ENCODE data around the gene THBS2. TPM values are rescaled to one million over a fixed set of nuclear protein-coding genes. Genes with fewer than 3 reads are reported as not detected.

The THBS2 gene
- total and polyA plus RNA-seq, 2 donors (not counting 3 experiments of a cell fraction or from before 2014, with no cell fraction given) = 0.08 TPM; not detected in 1

- no peaks in the 10 kb centered on the region for H3K9me1 ChIP-seq (replicated peaks; ENCODE audit: control insufficient read depth, extremely low read depth, insufficient read depth, low read length)
- H3K27me3 ChIP-seq (ENCODE audit: control insufficient read depth in 2 of 2, insufficient read depth in 2 of 2, low read length in 2 of 2) = no peaks in the 10 kb centered on the region
- H2AFZ ChIP-seq (ENCODE audit: low read depth, low read length) = no peak overlapping the region
- intact Hi-C loops (cut with micrococcal nuclease) (no loop called here), dilution Hi-C loops (cut with MboI; ENCODE audit: extremely low pct_ligation_motif_present, low sequenced_read_pairs) (no loop called here)
- FAIRE-seq (no peak), DNase-seq (ENCODE audit: low read depth, low spot score) (no peak)
- H3K9me3 ChIP-seq (replicated peaks; ENCODE audit: control insufficient read depth, insufficient read depth, low read length) = peaks cover 2% of the 10 kb centered on the region
- no peaks in the 10 kb centered on the region for H3K36me3 ChIP-seq (ENCODE audit: control insufficient read depth in 2 of 2, extremely low read depth in 1 of 2, insufficient read depth in 2 of 2, low read length in 2 of 2)
- TF ChIP-seq POLR2A (IDR thresholded peaks at IDR 0.05; ENCODE audit: low read depth, low read length) = no peak
- TF ChIP-seq JUN (IDR thresholded peaks at IDR 0.05; ENCODE audit: borderline replicate concordance, insufficient read depth, insufficient read length, low read depth) = no peak
- TF ChIP-seq POLR2AphosphoS5 (IDR thresholded peaks at IDR 0.05; ENCODE audit: insufficient read depth, low read depth, low read length) = no peak
- no peak for TF ChIP-seq MYC (IDR thresholded peaks at IDR 0.05; ENCODE audit: low read depth, low read length)
- no peak for TF ChIP-seq EZH2 (IDR thresholded peaks at IDR 0.05; ENCODE audit: borderline replicate concordance, low read depth, low read length, severe bottlenecking)
- TF ChIP-seq GATA2 (IDR thresholded peaks at IDR 0.05; ENCODE audit: insufficient read depth, insufficient read length, low read depth, low read length) = no peak
- no peak for TF ChIP-seq FOS (IDR thresholded peaks at IDR 0.05; ENCODE audit: borderline replicate concordance, insufficient read depth, low read length)
- TF ChIP-seq, protein P1, sequence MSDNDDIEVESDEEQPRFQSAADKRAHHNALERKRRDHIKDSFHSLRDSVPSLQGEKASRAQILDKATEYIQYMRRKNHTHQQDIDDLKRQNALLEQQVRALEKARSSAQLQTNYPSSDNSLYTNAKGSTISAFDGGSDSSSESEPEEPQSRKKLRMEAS (IDR thresholded peaks at IDR 0.05; ENCODE audit: insufficient read depth, insufficient read length) = no peak
- TF ChIP-seq CTCF (IDR thresholded peaks at IDR 0.05; ENCODE audit: extremely low read depth in 1 of 2, insufficient read depth in 1 of 2, low read depth in 1 of 2, low read length in 2 of 2) = no peak
- H3K79me2 ChIP-seq (ENCODE audit: control insufficient read depth, insufficient read depth, low read length) = no peaks in the 10 kb centered on the region
- ChIA-PET POLR2A (no interaction called here), CTCF (no interaction called here)
- BruUV-seq (replicated peaks) = no TSS peak
- H3K27ac ChIP-seq (ENCODE audit: insufficient read depth, low read depth, low read length) = no peak overlapping the region
- H3K4me2 ChIP-seq (ENCODE audit: insufficient read depth, low read length) = no peak overlapping the region
- no peak overlapping the region for H3K9ac ChIP-seq (replicated peaks; ENCODE audit: extremely low read depth, insufficient read depth, low read length)
- H3K4me1 ChIP-seq (ENCODE audit: control insufficient read depth, extremely low read depth, insufficient read depth, low read length) = no peaks in the 10 kb centered on the region
- no peak overlapping the region for H3K4me3 ChIP-seq (replicated peaks in 1 of 3; ENCODE audit: insufficient read depth in 1 of 3, low read depth in 1 of 3, low read length in 3 of 3)
- H4K20me1 ChIP-seq (replicated peaks; ENCODE audit: control insufficient read depth, extremely low read depth, insufficient read depth, low read length) = no peaks in the 10 kb centered on the region
These were observed 26.5 kb downstream of the THBS2 start for GRCh38 chr6:169227116-169227515.
